ENCODE results near the gene DBX1. TPM values are rescaled to one million over a fixed set of nuclear protein-coding genes. Genes with fewer than 3 reads are reported as not detected.
A peak's percentile ranks its signal among the peaks of the same experiment; 100 is the strongest.

Gene DBX1
- total RNA-seq, 1 donor from 2014 or later, result not detected

- DNase-seq (ENCODE audit: low read depth), result no peak
Measured at GRCh38 chr11:20126724-20127123, 33.6 kb downstream of the DBX1 start.

DNA sequence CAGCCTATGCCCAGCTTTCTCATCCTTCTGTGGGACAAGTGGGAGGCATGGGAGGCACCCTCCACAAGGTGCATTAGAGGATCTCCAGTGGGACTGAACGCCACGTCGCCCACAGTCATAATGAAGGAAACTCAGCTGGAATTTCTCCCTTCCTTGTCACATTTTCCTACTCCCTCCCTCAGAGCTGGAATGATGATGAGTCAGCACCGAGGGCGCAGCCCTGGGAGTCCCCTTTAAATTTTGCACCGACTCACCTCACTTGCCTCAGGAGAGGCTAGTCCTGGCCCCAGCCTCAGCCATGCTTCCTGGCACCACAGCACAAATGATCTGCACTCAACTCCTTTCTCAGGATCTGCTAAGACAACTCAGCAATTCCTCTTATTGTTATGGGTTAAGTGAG lies 34.3 kb downstream of the DBX1 start:
- peak; percentile 15 for DNase-seq (ENCODE audit: low read depth)

DNA sequence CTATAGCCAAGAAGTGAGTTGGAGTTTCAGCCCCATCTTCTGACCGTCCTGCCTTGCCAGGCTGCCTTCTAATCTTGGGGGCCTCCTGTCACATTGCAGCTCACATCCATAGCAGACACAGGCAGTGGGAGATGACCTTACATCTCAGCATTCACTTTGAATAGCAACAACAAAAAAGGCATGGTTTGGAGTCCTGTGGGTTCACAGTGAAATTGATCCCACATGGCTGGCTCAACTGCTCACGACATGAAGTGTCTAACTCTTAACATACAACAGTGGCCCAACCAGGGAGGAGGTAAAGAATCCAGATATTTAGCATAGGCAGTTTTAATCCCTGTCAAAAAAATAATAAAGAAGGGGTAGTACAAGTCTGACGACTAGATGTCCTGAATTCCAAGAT lies 38.1 kb downstream of the DBX1 start:
- peak; percentile 11 for DNase-seq (ENCODE audit: low read depth)

DNA sequence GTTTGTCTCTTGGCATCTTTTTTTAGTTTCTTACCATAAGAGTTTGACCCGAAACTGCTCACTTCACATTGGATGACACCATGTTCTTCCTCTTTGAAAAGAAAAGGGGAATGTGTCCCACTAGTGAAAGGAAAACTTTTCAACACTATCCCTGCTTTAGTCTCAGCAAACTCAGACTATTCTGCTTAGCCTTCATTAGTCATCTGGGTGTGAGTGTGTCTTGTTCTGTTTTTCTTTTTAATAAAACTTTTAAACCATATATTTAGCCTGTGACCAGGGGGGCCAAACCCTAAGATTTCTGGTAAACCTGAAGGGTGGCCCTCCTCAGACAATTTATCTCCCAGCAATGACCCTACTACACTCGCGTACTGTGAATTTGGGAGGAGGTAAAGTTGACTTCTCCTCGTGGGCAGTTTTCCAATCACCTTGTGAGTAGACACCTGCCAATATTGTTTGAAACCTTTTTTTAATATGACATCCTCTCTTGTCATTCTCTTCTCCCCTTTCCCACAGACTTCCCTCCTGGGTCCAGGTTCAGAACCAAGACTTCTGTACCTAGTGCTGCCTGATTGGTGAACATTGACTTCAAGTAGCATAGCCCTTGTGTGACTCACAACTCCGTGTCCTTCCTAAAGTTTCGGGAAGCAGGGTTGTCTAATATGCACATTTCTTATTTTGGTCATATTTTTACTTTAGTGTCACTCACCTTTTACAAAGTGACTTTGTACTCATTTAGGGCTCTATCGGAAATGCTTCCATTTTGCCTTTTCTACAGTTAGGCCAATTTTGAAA lies 39.9 kb downstream of the DBX1 start:
- DNase-seq (ENCODE audit: low read depth), result no peak

- no peak for DNase-seq (ENCODE audit: low read depth)
Measured at GRCh38 chr11:20119315-20119714, 41.0 kb downstream of the DBX1 start.

- DNase-seq (ENCODE audit: low read depth), result no peak
Measured at GRCh38 chr11:20118209-20118608, 42.1 kb downstream of the DBX1 start.

DNA sequence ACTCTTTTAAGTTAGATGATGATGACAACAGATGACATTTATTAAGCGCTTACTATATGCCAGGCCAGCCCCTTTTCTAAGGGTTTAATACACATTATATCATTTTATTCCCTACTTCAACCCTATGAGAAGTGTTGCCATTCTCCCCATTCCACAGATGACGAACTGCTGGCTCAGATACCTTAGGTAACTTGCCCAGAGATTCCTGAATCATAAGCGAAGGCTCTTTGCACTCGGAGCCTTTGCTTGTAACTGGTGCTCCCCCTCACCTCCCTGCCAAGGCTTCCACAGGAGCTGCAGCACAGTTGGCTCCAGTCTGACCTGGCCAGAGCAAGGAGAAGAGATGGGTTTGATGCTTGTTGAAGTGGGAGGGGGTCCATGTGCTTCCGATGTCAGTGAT lies 43.0 kb downstream of the DBX1 start:
- DNase-seq (ENCODE audit: low read depth), result no peak

- DNase-seq (ENCODE audit: low read depth), result no peak
Measured at GRCh38 chr11:20116825-20117224, 43.5 kb downstream of the DBX1 start.

- no peak for DNase-seq (ENCODE audit: low read depth)
Measured at GRCh38 chr11:20114588-20114987, 45.7 kb downstream of the DBX1 start.

- DNase-seq (ENCODE audit: low read depth), result no peak
Measured at GRCh38 chr11:20113149-20113438, 47.2 kb downstream of the DBX1 start.

GRCh38 chr11:20112291-20113148 lies 47.8 kb downstream of the DBX1 start:
- peak; percentile 91 for DNase-seq (ENCODE audit: low read depth)

- DNase-seq (ENCODE audit: low read depth), result no peak
Measured at GRCh38 chr11:20111871-20112270, 48.4 kb downstream of the DBX1 start.

GRCh38 chr11:20110908-20111669 lies 49.2 kb downstream of the DBX1 start:
- peak; percentile 33 for DNase-seq (ENCODE audit: low read depth)

DNA sequence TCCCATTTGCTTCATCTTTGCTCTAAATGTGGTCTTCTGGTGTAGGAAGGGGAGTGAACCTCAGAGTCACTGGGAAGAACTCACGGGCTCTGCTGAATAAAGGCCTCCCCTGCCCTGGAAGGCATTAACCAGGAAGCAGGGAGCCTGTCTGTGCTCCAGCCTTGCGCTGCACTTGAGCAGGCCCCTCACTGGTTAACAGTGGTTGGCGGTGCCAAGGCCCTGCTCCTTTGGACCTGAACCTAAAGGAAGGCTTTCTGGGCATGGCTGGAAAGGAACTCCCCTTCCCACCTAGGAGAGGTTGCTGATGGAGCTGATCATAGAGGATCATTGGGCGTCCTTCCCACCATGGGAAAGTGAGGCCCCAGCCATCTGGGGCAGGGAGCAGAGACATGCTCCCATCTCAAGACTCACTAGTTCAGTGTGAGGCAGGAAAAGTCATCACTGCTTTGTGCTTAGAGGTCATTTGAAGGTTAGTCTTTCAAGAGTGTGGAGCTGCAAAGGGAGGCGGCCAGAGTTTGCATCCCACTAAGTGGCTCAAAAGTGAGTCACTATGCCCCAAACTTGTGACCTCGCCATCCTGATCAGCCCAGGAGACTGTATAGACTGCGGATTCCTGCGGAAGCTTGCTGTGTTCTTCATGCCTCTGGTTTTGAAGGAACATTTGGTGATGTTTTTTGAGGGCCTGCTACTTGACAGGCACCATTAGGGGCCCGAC lies 50.4 kb downstream of the DBX1 start:
- DNase-seq (ENCODE audit: low read depth), result no peak

Other genes with a start within 250 kb of the DBX1 start
- gene HTATIP2, start 203.2 kb upstream of the DBX1 start, total RNA-seq, result 33.9 and 34.9 TPM in 2 replicates
- 18.6 and 27.1 TPM in 2 replicates for gene PRMT3, start 227.2 kb upstream of the DBX1 start, total RNA-seq

Data from myocyte (in vitro differentiated cells).